HepG2 (cell line): ENCODE data around the gene MYH9. TPM values are rescaled to one million over a fixed set of nuclear protein-coding genes. Genes with fewer than 3 reads are reported as not detected.

Source experiments
- ATF7-NPFF ChIP-seq: sonication (generic); formaldehyde crosslinking; IDR thresholded peaks from 2 replicates; pipeline ENCODE4 v1.8.1; 2023; ENCODE audit warnings: mild to moderate bottlenecking, low read depth, missing genetic modification reagents, moderate library complexity
- FOXM1 ChIP-seq: sonication (generic); formaldehyde crosslinking; IDR thresholded peaks from 2 replicates; pipeline ENCODE4 v1.5.0; 2020; ENCODE audit warnings: missing genetic modification reagents
- MBD4 ChIP-seq: IDR thresholded peaks from 2 replicates; pipeline ENCODE4 v1.6.1; 2012; ENCODE audit warnings: low read length, inconsistent platforms, borderline replicate concordance
- MXI1 ChIP-seq: IDR thresholded peaks from 3 replicates; pipeline ENCODE4 v1.6.1; 2012; ENCODE audit warnings: low read depth, low read length, inconsistent platforms, borderline replicate concordance
- NFYC ChIP-seq: IDR thresholded peaks from 2 replicates; pipeline ENCODE4 v1.6.1; 2016; ENCODE audit warnings: missing genetic modification reagents, missing compliant biosample characterization
- POLR2A ChIP-seq, 2 experiments: IDR thresholded peaks; 2 replicates each; pipeline ENCODE4 v1.6.1; 2011; ENCODE audit warnings: low read depth in 2 of 2, low read length in 2 of 2, mild to moderate bottlenecking in 1 of 2, moderate library complexity in 1 of 2; ENCODE audit not compliant: insufficient read depth in 1 of 2
- RAD21 ChIP-seq: fragments of 450-650 bp; formaldehyde crosslinking; IDR thresholded peaks from 2 replicates; pipeline ENCODE4 v1.5.0; 2020; ENCODE audit warnings: mild to moderate bottlenecking
- SRSF9 ChIP-seq: fragments of 200-400 bp; formaldehyde crosslinking; IDR thresholded peaks from 2 replicates; pipeline ENCODE4 v1.6.1; 2018; ENCODE audit warnings: borderline replicate concordance, mild to moderate bottlenecking, low read depth, low read length; ENCODE audit not compliant: insufficient read depth, poor library complexity, severe bottlenecking
- TBX3 ChIP-seq: fragments of 450-650 bp; IDR thresholded peaks from 2 replicates; pipeline ENCODE4 v1.6.1; 2017; ENCODE audit warnings: antibody characterized with exemption, mild to moderate bottlenecking, inconsistent platforms, borderline replicate concordance
- ZBTB14 ChIP-seq: sonication (generic); formaldehyde crosslinking; IDR thresholded peaks from 2 replicates; pipeline ENCODE4 v1.4.0; 2020; ENCODE audit warnings: missing genetic modification reagents
- ZFP37 ChIP-seq: sonication (generic); formaldehyde crosslinking; IDR thresholded peaks from 2 replicates; pipeline ENCODE4 v1.4.0; 2020; ENCODE audit warnings: missing genetic modification reagents, borderline replicate concordance
- ZNF3 ChIP-seq: IDR thresholded peaks from 2 replicates; pipeline ENCODE4 v1.7.0; 2017; ENCODE audit warnings: inconsistent platforms
- ZNF431 ChIP-seq: sonication (generic); formaldehyde crosslinking; IDR thresholded peaks from 2 replicates; pipeline ENCODE4 v1.9.0; 2022; ENCODE audit warnings: missing genetic modification reagents, low read depth, mild to moderate bottlenecking, borderline replicate concordance
- polyA plus RNA-seq, 8 experiments: library from polyadenylated mRNA; depleted of rRNA in 3 of 8; stranded (reverse) in 7 of 8; unstranded in 1 of 8; fragments of >200 nt; fragmentation: Illumina TruSeq in 4 of 8; extraction: Trizol in 4 of 8; gene quantifications; 2 replicates each; pipeline versions ENCODE4 v1.2.1 to v1.2.3, GENCODE V29; 2011 to 2016; ENCODE audit warnings: low read depth in 4 of 8, missing spikeins in 1 of 8, mixed read lengths in 1 of 8; ENCODE audit not compliant: insufficient read depth in 1 of 8
- total RNA-seq, 5 experiments: library from RNA; depleted of rRNA; stranded (reverse); fragments of >200 nt; fragmentation: Illumina TruSeq; extraction: Trizol; gene quantifications; 2 replicates each; pipeline ENCODE4 v1.2.3, GENCODE V29; 2016; ENCODE audit warnings: low read depth in 1 of 5
- TF ChIP-seq, protein P1 (sequence below): sonication (generic); formaldehyde crosslinking; IDR thresholded peaks from 2 replicates; pipeline ENCODE4 v1.4.0; 2020; ENCODE audit warnings: mild to moderate bottlenecking, missing genetic modification reagents
- TF ChIP-seq, protein P2 (sequence below): sonication (generic); formaldehyde crosslinking; IDR thresholded peaks from 2 replicates; pipeline ENCODE4 v1.4.0; 2020; ENCODE audit warnings: mild to moderate bottlenecking, missing genetic modification reagents, borderline replicate concordance
- TF ChIP-seq, protein P3 (sequence below): sonication (generic); formaldehyde crosslinking; IDR thresholded peaks from 2 replicates; pipeline ENCODE4 v1.5.0; 2020; ENCODE audit warnings: mild to moderate bottlenecking, missing genetic modification reagents, borderline replicate concordance
- TF ChIP-seq, protein P4 (sequence below): sonication (generic); formaldehyde crosslinking; IDR thresholded peaks from 2 replicates; pipeline ENCODE4 v1.8.0; 2022; ENCODE audit warnings: missing genetic modification reagents, low read depth, mild to moderate bottlenecking, borderline replicate concordance

Gene MYH9
- total and polyA plus RNA-seq, 2 of the 13 experiments (the other 11 are each of a cell fraction or from before 2014, with no cell fraction given): 50.7 to 98.5 TPM

GRCh38 chr22:36387709-36387958 lies 133 bp downstream of the MYH9 start (continued):
- TF ChIP-seq ZBTB14 (CRISPR knock-in tag) (no peak), MBD4 (no peak), ZNF3 (no peak), MXI1 (no peak), SRSF9 (no peak), NFYC (CRISPR knock-in tag) (no peak), ZNF431 (peak; percentile 51; the same call in 1 of the 2 replicates), POLR2A (IDR thresholded peaks at IDR 0.05; ENCODE audit: insufficient read depth in 1 of 2, low read depth in 2 of 2, low read length in 2 of 2) (peak; percentile 95 to 98), ATF7-NPFF (CRISPR knock-in tag) (0 out of 2 replicates have a peak, but pooled peaks have one; percentile 73), FOXM1 (CRISPR knock-in tag) (no peak), ZFP37 (no peak), RAD21 (CRISPR knock-in tag) (peak; percentile 46; the same call in 1 of the 2 replicates), TBX3 (no peak)
- TF ChIP-seq, protein P1, sequence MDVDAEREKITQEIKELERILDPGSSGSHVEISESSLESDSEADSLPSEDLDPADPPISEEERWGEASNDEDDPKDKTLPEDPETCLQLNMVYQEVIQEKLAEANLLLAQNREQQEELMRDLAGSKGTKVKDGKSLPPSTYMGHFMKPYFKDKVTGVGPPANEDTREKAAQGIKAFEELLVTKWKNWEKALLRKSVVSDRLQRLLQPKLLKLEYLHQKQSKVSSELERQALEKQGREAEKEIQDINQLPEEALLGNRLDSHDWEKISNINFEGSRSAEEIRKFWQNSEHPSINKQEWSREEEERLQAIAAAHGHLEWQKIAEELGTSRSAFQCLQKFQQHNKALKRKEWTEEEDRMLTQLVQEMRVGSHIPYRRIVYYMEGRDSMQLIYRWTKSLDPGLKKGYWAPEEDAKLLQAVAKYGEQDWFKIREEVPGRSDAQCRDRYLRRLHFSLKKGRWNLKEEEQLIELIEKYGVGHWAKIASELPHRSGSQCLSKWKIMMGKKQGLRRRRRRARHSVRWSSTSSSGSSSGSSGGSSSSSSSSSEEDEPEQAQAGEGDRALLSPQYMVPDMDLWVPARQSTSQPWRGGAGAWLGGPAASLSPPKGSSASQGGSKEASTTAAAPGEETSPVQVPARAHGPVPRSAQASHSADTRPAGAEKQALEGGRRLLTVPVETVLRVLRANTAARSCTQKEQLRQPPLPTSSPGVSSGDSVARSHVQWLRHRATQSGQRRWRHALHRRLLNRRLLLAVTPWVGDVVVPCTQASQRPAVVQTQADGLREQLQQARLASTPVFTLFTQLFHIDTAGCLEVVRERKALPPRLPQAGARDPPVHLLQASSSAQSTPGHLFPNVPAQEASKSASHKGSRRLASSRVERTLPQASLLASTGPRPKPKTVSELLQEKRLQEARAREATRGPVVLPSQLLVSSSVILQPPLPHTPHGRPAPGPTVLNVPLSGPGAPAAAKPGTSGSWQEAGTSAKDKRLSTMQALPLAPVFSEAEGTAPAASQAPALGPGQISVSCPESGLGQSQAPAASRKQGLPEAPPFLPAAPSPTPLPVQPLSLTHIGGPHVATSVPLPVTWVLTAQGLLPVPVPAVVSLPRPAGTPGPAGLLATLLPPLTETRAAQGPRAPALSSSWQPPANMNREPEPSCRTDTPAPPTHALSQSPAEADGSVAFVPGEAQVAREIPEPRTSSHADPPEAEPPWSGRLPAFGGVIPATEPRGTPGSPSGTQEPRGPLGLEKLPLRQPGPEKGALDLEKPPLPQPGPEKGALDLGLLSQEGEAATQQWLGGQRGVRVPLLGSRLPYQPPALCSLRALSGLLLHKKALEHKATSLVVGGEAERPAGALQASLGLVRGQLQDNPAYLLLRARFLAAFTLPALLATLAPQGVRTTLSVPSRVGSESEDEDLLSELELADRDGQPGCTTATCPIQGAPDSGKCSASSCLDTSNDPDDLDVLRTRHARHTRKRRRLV: no peak
- TF ChIP-seq, protein P2, sequence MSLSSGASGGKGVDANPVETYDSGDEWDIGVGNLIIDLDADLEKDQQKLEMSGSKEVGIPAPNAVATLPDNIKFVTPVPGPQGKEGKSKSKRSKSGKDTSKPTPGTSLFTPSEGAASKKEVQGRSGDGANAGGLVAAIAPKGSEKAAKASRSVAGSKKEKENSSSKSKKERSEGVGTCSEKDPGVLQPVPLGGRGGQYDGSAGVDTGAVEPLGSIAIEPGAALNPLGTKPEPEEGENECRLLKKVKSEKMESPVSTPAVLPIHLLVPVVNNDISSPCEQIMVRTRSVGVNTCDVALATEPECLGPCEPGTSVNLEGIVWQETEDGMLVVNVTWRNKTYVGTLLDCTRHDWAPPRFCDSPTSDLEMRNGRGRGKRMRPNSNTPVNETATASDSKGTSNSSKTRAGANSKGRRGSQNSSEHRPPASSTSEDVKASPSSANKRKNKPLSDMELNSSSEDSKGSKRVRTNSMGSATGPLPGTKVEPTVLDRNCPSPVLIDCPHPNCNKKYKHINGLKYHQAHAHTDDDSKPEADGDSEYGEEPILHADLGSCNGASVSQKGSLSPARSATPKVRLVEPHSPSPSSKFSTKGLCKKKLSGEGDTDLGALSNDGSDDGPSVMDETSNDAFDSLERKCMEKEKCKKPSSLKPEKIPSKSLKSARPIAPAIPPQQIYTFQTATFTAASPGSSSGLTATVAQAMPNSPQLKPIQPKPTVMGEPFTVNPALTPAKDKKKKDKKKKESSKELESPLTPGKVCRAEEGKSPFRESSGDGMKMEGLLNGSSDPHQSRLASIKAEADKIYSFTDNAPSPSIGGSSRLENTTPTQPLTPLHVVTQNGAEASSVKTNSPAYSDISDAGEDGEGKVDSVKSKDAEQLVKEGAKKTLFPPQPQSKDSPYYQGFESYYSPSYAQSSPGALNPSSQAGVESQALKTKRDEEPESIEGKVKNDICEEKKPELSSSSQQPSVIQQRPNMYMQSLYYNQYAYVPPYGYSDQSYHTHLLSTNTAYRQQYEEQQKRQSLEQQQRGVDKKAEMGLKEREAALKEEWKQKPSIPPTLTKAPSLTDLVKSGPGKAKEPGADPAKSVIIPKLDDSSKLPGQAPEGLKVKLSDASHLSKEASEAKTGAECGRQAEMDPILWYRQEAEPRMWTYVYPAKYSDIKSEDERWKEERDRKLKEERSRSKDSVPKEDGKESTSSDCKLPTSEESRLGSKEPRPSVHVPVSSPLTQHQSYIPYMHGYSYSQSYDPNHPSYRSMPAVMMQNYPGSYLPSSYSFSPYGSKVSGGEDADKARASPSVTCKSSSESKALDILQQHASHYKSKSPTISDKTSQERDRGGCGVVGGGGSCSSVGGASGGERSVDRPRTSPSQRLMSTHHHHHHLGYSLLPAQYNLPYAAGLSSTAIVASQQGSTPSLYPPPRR (CRISPR knock-in tag): no peak
- TF ChIP-seq, protein P3, sequence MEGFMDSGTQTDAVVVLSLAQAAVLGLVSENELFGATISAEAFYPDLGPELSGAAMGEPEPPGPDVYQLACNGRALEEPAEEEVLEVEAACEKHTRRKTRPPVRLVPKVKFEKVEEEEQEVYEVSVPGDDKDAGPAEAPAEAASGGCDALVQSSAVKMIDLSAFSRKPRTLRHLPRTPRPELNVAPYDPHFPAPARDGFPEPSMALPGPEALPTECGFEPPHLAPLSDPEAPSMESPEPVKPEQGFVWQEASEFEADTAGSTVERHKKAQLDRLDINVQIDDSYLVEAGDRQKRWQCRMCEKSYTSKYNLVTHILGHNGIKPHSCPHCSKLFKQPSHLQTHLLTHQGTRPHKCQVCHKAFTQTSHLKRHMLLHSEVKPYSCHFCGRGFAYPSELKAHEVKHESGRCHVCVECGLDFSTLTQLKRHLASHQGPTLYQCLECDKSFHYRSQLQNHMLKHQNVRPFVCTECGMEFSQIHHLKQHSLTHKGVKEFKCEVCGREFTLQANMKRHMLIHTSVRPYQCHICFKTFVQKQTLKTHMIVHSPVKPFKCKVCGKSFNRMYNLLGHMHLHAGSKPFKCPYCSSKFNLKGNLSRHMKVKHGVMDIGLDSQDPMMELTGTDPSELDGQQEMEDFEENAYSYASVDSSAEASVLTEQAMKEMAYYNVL: no peak
- TF ChIP-seq, protein P4, sequence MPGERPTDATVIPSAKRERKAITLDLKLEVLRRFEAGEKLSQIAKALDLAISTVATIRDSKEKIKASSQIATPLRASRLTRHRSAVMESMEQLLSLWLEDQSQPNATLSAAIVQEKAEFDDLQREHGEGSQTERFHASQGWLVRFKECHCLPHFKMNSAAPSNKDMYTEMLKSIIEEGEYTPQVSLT (CRISPR knock-in tag): no peak
